A549 (cell line): ENCODE measurements around the gene GMCL1. TPM values are rescaled to one million over a fixed set of nuclear protein-coding genes. Genes with fewer than 3 reads are reported as not detected.

Source experiments
- ATAC-seq, 2 experiments: fragments of 200-7000 bp in 1 of 2; fragments of >200 bp in 1 of 2; cut with Nextera tagmentation in 1 of 2; cut with Tn5 transposase in 1 of 2; 3 replicates each; pipeline versions ENCODE4 v1.8.0 to v1.9.1; 2018 to 2020; ENCODE audit warnings: mild to moderate bottlenecking in 1 of 2, moderate library complexity in 1 of 2
- CTCF ChIA-PET: fragments of 300-600 bp; sonication (Branson Sonifier 250); formaldehyde crosslinking; extraction: SDS; loops from one replicate; lab custom pipeline; 2021; ENCODE audit warnings: antibody characterized with exemption, inconsistent platforms; lab: Yijun Ruan, JAX
- POLR2A ChIA-PET: fragments of 350-600 bp; formaldehyde crosslinking; extraction: SDS; loops from one replicate; lab custom pipeline; 2021; ENCODE audit warnings: antibody characterized with exemption, inconsistent platforms; lab: Yijun Ruan, JAX
- DNase-seq, 2 experiments: peaks; one replicate each; pipeline versions ENCODE4 v3.0.0 to v3.0.0-alpha.2; 2011 to 2016; ENCODE audit warnings: low read depth in 1 of 2, low spot score in 1 of 2
- FAIRE-seq: peaks from 2 replicates; lab custom pipeline; 2011; peaks lifted over from hg19 to GRCh38; lab: Jason Lieb, UNC
- H3K27ac ChIP-seq, 2 experiments: fragments of >200 bp; sonication (Bioruptor Twin); formaldehyde crosslinking; 3 replicates each; pipeline ENCODE4 v1.5.1; 2016 to 2017
- H3K4me1 ChIP-seq: fragments of >200 bp; sonication (Bioruptor Twin); formaldehyde crosslinking; 3 replicates; pipeline ENCODE4 v1.6.1; 2016
- H3K4me2 ChIP-seq: fragments of >200 bp; sonication (Bioruptor Twin); formaldehyde crosslinking; 3 replicates; pipeline ENCODE4 v1.6.1; 2016
- H3K4me3 ChIP-seq: fragments of >200 bp; sonication (Bioruptor Twin); formaldehyde crosslinking; 3 replicates; pipeline ENCODE4 v1.5.1; 2016
- H3K9me3 ChIP-seq: fragments of >200 bp; sonication (Bioruptor Twin); formaldehyde crosslinking; 3 replicates; pipeline ENCODE4 v1.6.1; 2016
- CEBPB ChIP-seq, 2 experiments: fragments of >200 bp in 1 of 2; sonication (Bioruptor Twin) in 1 of 2; formaldehyde crosslinking in 1 of 2; IDR thresholded peaks; 2 replicates each; pipeline ENCODE4 v1.6.1; 2012 to 2016
- CHD2 ChIP-seq: fragments of 150-350 bp; IDR thresholded peaks from 2 replicates; pipeline ENCODE4 v1.6.1; 2014; ENCODE audit warnings: low read length; ENCODE audit not compliant: partially characterized antibody
- CHD4 ChIP-seq: fragments of 200-600 bp; sonication (generic); IDR thresholded peaks from 2 replicates; pipeline ENCODE4 v1.6.1; 2016; ENCODE audit warnings: antibody characterized with exemption, mild to moderate bottlenecking, borderline replicate concordance
- FOSB ChIP-seq: fragments of 250-450 bp; sonication (Bioruptor Pico); IDR thresholded peaks from 2 replicates; pipeline ENCODE4 v1.5.0; 2020; ENCODE audit warnings: mild to moderate bottlenecking, moderate library complexity
- FOSL2 ChIP-seq, 2 experiments: fragments of 450-650 bp in 1 of 2; fragments of >200 bp in 1 of 2; sonication (Bioruptor Twin) in 1 of 2; formaldehyde crosslinking; IDR thresholded peaks; 2 replicates each; pipeline versions ENCODE4 v1.5.0 to v1.6.1; 2016 to 2020; ENCODE audit warnings: mild to moderate bottlenecking in 1 of 2, moderate library complexity in 1 of 2
- HDAC2 ChIP-seq: fragments of 200-600 bp; sonication (generic); IDR thresholded peaks from 2 replicates; pipeline ENCODE4 v1.6.1; 2016
- HES2 ChIP-seq: fragments of >200 bp; sonication (Bioruptor Twin); formaldehyde crosslinking; IDR thresholded peaks from 2 replicates; pipeline ENCODE4 v1.6.1; 2016
- HOXB13 ChIP-seq: fragments of 250-450 bp; sonication (Bioruptor Pico); IDR thresholded peaks from 2 replicates; pipeline ENCODE4 v1.5.0; 2020; ENCODE audit warnings: low read depth, mild to moderate bottlenecking, moderate library complexity
- HOXB5 ChIP-seq: fragments of 250-450 bp; sonication (Bioruptor Pico); IDR thresholded peaks from 2 replicates; pipeline ENCODE4 v1.5.0; 2020; ENCODE audit warnings: mild to moderate bottlenecking, moderate library complexity
- JUN ChIP-seq, 2 experiments: fragments of >200 bp; sonication (Bioruptor Twin); formaldehyde crosslinking; IDR thresholded peaks; 2 replicates in 1 of 2; 3 replicates in 1 of 2; pipeline ENCODE4 v1.6.1; 2016 to 2017
- MAX ChIP-seq: IDR thresholded peaks from 2 replicates; pipeline ENCODE4 v1.6.1; 2012
- MYC ChIP-seq: IDR thresholded peaks from 2 replicates; pipeline ENCODE4 v1.6.1; 2012; ENCODE audit warnings: mild to moderate bottlenecking, inconsistent platforms, low read length, improper control_type of control experiment, borderline replicate concordance
- POLR2A ChIP-seq: IDR thresholded peaks from 2 replicates; pipeline ENCODE4 v1.6.1; 2012; ENCODE audit warnings: mild to moderate bottlenecking, low read length
- POLR2AphosphoS2 ChIP-seq: conservative IDR thresholded peaks from 2 replicates; pipeline ENCODE4 v1.6.1; 2012; ENCODE audit warnings: low read length, improper control_type of control experiment, inconsistent platforms
- RNF2 ChIP-seq: fragments of 200-600 bp; sonication (generic); IDR thresholded peaks from 2 replicates; pipeline ENCODE4 v1.6.1; 2016; ENCODE audit warnings: low read depth, mild to moderate bottlenecking, antibody characterized with exemption, moderate library complexity, borderline replicate concordance
- USF2 ChIP-seq: fragments of 450-650 bp; IDR thresholded peaks from 2 replicates; pipeline ENCODE4 v1.6.1; 2014; ENCODE audit warnings: antibody characterized with exemption
- WGBS: methylation state at CpG from one replicate; pipeline ENCODE4 v1.1.6; 2017; ENCODE audit errors: missing lambda C conversion rate; 5-methylcytosine and 5-hydroxymethylcytosine counted together
- polyA plus RNA-seq, 4 experiments: library from polyadenylated mRNA; depleted of rRNA in 3 of 4; stranded (reverse); fragments of >200 nt; fragmentation: RNase III in 1 of 4; extraction: RNeasy Plus Mini Kit Qiagen cat#74134 plus additional on column Dnase treatment in 1 of 4; gene quantifications; 2 replicates in 3 of 4; 3 replicates in 1 of 4; pipeline ENCODE4 v1.2.3, GENCODE V29; 2011 to 2017

GMCL1 gene
- polyA plus RNA-seq, 2 of the 4 experiments (the other 2 are of a cell fraction), result 16.6 to 21.1 TPM

GRCh38 chr2:69816923-69817542 is 12.4 kb upstream of the GMCL1 start (continued):
- peak; percentile 26 to 69; a peak in 3 of 4 replicates for TF ChIP-seq CEBPB (IDR thresholded peaks at IDR 0.05)
- TF ChIP-seq HOXB13 (CRISPR knock-in tag), result no peak
- TF ChIP-seq POLR2A, result no peak
- TF ChIP-seq HOXB5 (CRISPR knock-in tag), result no peak

GRCh38 chr2:69817729-69818501 is 11.5 kb upstream of the GMCL1 start:
- POLR2A ChIA-PET, result interaction anchor here (0.6 to 1.9 kb wide), 3 partner anchors 62 to 93 kb away, joined by 3 to 8 read pairs (median 5); partner anchors contain the start of gene ANXA4
- no peaks in the 10 kb centered on the region for H3K9me3 ChIP-seq
- DNase-seq, result no peak
- no peak for FAIRE-seq
- H3K4me3 ChIP-seq, result no peak overlapping the region
- no peak overlapping the region for H3K4me2 ChIP-seq
- peak overlapping the region; percentile 20 to 43; a peak in 5 of 6 replicates for H3K27ac ChIP-seq
- TF ChIP-seq CHD2 (no peak), USF2 (no peak), FOSL2 (IDR thresholded peaks at IDR 0.05) (no peak), FOSL2 (CRISPR knock-in tag; IDR thresholded peaks at IDR 0.05) (no peak), MYC (no peak), RNF2 (no peak), HES2 (no peak), HDAC2 (no peak), MAX (no peak), HOXB5 (CRISPR knock-in tag) (no peak), POLR2AphosphoS2 (no peak), POLR2A (no peak), CHD4 (no peak)
- WGBS, result 85% methylated on average over 4 of the region's 4 CpGs
- peaks cover 27% of the 10 kb centered on the region for H3K4me1 ChIP-seq
- CTCF ChIA-PET, result interaction anchor here (0.6 to 17.1 kb wide), 26 partner anchors 9 to 264 kb away, joined by 3 to 407 read pairs (median 20); partner anchors contain the start of gene ANXA4
- ATAC-seq, result no peak

GRCh38 chr2:69827796-69828540 is 1.5 kb upstream of the GMCL1 start:
- Histone ChIP-seq H3K4me2 (peak overlapping the region; percentile 78), H3K27ac (peak overlapping the region; percentile 86 to 88), H3K4me1 (peaks cover 15% of the 10 kb centered on the region), H3K9me3 (no peaks in the 10 kb centered on the region), H3K4me3 (no peak overlapping the region)
- ChIA-PET POLR2A (interaction anchor here (1.1 to 1.9 kb wide), 4 partner anchors 22 to 103 kb away, joined by 3 to 9 read pairs (median 6); partner anchors contain the start of gene ANXA4), CTCF (interaction anchor here (1.1 to 6.1 kb wide), 5 partner anchors 12 to 113 kb away, joined by 3 to 61 read pairs (median 4); no protein-coding TSS in a partner anchor)
- no peak for ATAC-seq
- TF ChIP-seq FOSB (CRISPR knock-in tag) (no peak), JUN (IDR thresholded peaks at IDR 0.05) (peak in 1 of 2 experiments; percentile 34; a peak in 1 of 5 replicates), MAX (no peak)
- 82% methylated on average over 9 of the region's 9 CpGs for WGBS
- FAIRE-seq, result no peak
- no peak for DNase-seq
